GM15510 (cell line): ENCODE measurements around the gene GPR27.

ENCODE experiments used
- POLR2A ChIP-seq: IDR thresholded peaks from 3 replicates; pipeline ENCODE4 v1.6.1; 2011; ENCODE audit warnings: borderline replicate concordance; ENCODE audit not compliant: insufficient read length; ENCODE audit errors: extremely low read depth

The GPR27 gene, protein sequence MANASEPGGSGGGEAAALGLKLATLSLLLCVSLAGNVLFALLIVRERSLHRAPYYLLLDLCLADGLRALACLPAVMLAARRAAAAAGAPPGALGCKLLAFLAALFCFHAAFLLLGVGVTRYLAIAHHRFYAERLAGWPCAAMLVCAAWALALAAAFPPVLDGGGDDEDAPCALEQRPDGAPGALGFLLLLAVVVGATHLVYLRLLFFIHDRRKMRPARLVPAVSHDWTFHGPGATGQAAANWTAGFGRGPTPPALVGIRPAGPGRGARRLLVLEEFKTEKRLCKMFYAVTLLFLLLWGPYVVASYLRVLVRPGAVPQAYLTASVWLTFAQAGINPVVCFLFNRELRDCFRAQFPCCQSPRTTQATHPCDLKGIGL

GRCh38 chr3:71753701-71754609 lies at the start of gene GPR27:
Gene GPR27 (plus strand): TSS chr3:71753855. CDS start chr3:71754050, 195 bp downstream.
- no peak for TF ChIP-seq POLR2A

- TF ChIP-seq POLR2A, result no peak
Observed at GRCh38 chr3:71704915-71705314, 48.7 kb upstream of the GPR27 start.

GRCh38 chr3:71705681-71706080 lies 48.0 kb upstream of the GPR27 start:
- TF ChIP-seq POLR2A, result no peak

DNA sequence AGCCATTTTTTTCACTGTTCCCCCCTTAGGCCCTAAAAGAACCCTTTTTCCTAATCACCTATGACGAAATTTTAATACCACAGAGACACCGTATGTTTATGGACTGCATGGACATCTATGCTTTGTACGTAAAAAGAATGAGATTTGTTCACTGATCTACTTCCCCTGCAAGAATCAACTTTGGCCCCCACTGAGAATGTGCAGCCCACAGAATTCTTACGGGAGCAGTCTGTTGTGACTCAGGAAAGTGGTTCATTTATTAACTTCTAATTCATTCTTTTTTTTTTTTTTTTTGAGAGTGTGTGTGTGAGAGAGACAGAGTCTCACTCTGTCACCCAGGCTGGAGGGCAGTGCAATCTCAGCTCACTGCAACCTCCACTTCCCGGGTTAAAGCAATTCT lies 46.1 kb upstream of the GPR27 start:
- TF ChIP-seq POLR2A, result no peak

DNA sequence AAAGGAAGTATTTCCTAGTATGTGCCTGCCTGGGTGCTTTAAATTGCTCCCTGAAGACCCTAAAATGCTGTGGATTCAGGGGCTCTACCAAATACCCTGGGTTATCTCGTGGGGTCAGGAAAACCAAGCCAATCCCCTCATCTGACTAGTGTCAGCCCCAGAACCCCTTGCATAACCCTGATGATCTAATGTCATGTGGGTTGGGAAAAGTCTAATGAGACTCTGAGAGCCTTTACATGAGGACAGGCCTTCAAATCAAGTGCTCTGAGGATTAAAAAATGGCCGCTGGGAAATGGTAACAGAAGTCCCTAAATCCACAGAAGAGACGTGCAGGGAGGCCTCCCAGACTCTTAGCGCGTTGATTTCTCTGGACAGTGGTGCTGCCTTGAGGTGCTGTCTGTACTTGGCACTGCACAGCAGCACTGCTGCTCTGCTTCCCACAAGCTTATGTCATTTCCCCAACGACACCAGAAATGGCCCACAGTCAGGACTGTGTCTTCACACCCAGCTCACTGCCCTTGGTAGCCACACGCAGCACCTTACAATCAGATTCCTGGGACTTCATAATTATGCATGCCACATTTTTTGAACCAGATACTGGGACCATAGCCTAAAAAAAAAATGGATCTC lies 45.1 kb upstream of the GPR27 start:
- TF ChIP-seq POLR2A, result no peak

GRCh38 chr3:71709908-71710511 lies 43.6 kb upstream of the GPR27 start:
- no peak for TF ChIP-seq POLR2A

- TF ChIP-seq POLR2A, result no peak
Observed at GRCh38 chr3:71710906-71711494, 42.7 kb upstream of the GPR27 start.

GRCh38 chr3:71713041-71713440 lies 40.6 kb upstream of the GPR27 start:
- no peak for TF ChIP-seq POLR2A

GRCh38 chr3:71714595-71714994 lies 39.1 kb upstream of the GPR27 start:
- TF ChIP-seq POLR2A, result no peak

DNA sequence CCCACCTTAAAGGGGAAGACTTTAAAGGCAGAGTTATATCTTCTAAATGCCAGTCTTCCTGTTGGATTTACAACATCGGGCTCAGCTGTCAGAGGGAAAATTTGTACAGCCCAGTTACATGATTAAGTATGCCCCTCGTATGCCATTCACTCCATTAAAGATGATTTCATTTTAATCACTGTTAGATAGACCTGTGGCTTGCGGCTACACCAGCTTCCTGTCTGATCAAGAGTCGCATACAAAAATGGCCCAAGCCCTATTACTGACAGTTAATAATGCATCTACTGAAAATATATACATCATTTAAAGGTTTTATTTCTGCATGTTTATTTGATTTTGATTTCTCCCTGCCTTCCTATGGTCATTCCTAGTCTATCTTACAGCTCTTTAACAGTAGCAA lies 35.6 kb upstream of the GPR27 start:
- no peak for TF ChIP-seq POLR2A

- TF ChIP-seq POLR2A, result no peak
Observed at GRCh38 chr3:71721002-71721401, 32.7 kb upstream of the GPR27 start.

- no peak for TF ChIP-seq POLR2A
Observed at GRCh38 chr3:71721651-71722157, 32.0 kb upstream of the GPR27 start.

GRCh38 chr3:71722693-71723092 lies 31.0 kb upstream of the GPR27 start:
- no peak for TF ChIP-seq POLR2A
